ENCODE results near the gene NEDD9. TPM values are rescaled to one million over a fixed set of nuclear protein-coding genes. Genes with fewer than 3 reads are reported as not detected.
A peak's percentile ranks its signal among the peaks of the same experiment; 100 is the strongest.

The NEDD9 gene
- total and polyA plus RNA-seq, 2 of the 13 experiments (the other 11 are each of a cell fraction or from before 2014, with no cell fraction given): 27.1 to 389 TPM

DNA sequence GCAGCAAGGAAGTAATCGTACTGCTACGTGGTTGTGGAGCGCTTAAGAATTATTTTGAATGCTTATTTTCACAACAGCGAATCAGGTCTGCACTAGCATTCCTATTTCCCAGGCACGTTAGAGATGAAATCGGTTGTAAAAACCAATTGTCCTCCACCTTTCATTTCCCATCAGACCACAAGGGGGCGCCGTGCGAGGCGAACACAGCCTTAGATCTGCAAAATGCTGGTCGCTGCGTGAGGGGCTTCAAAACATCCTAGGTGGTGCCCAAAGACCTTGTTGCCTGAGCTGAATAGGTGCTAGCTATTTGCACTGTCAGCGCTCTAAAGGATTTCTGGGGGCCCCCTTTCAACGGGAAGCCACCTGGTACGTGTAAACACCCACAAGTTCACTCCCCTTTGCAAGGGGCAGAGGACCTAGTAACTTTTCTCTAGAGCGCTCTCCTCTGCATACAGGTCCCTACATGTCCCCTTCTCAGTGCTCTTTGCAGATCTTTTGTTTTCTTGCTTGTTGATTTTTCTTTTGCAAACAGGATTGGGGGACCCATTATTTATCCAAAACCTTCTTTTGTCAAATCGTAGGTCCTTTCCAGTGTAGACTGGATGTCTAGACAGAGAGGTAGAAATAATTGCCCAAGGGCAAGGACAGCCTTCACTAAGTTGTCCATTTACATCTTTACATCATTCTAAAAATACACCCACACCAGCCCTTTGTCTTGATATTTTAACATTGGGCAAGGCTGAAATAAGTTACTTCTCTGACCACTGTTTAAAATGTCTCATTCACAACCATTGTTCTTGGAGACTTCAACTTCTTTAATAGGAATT lies 59.8 kb downstream of the NEDD9 start (continued):
- TF ChIP-seq ZNF75D (CRISPR knock-in tag; IDR thresholded peaks at IDR 0.05; ENCODE audit: borderline replicate concordance) (no peak), ZNF652 (CRISPR knock-in tag; IDR thresholded peaks at IDR 0.05; ENCODE audit: borderline replicate concordance, low read depth) (no peak), GATAD1 (CRISPR knock-in tag; IDR thresholded peaks at IDR 0.05) (0 out of 2 replicates have a peak, but pooled peaks have one; percentile 29), ZNF724P (CRISPR knock-in tag; IDR thresholded peaks at IDR 0.05; ENCODE audit: borderline replicate concordance) (no peak), HOXA7 (CRISPR knock-in tag; IDR thresholded peaks at IDR 0.05) (no peak)
- TF ChIP-seq, protein P1, sequence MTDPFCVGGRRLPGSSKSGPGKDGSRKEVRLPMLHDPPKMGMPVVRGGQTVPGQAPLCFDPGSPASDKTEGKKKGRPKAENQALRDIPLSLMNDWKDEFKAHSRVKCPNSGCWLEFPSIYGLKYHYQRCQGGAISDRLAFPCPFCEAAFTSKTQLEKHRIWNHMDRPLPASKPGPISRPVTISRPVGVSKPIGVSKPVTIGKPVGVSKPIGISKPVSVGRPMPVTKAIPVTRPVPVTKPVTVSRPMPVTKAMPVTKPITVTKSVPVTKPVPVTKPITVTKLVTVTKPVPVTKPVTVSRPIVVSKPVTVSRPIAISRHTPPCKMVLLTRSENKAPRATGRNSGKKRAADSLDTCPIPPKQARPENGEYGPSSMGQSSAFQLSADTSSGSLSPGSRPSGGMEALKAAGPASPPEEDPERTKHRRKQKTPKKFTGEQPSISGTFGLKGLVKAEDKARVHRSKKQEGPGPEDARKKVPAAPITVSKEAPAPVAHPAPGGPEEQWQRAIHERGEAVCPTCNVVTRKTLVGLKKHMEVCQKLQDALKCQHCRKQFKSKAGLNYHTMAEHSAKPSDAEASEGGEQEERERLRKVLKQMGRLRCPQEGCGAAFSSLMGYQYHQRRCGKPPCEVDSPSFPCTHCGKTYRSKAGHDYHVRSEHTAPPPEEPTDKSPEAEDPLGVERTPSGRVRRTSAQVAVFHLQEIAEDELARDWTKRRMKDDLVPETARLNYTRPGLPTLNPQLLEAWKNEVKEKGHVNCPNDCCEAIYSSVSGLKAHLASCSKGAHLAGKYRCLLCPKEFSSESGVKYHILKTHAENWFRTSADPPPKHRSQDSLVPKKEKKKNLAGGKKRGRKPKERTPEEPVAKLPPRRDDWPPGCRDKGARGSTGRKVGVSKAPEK (CRISPR knock-in tag; IDR thresholded peaks at IDR 0.05; ENCODE audit: borderline replicate concordance): no peak
- TF ChIP-seq, protein P2, sequence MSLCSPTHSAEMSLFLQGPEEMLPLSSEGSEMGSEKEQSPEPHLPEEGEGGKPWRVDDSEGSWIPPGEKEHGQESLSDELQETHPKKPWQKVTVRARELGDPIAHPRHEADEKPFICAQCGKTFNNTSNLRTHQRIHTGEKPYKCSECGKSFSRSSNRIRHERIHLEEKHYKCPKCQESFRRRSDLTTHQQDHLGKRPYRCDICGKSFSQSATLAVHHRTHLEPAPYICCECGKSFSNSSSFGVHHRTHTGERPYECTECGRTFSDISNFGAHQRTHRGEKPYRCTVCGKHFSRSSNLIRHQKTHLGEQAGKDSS (CRISPR knock-in tag; IDR thresholded peaks at IDR 0.05; ENCODE audit: borderline replicate concordance, low read depth): no peak
- TF ChIP-seq, protein P3, sequence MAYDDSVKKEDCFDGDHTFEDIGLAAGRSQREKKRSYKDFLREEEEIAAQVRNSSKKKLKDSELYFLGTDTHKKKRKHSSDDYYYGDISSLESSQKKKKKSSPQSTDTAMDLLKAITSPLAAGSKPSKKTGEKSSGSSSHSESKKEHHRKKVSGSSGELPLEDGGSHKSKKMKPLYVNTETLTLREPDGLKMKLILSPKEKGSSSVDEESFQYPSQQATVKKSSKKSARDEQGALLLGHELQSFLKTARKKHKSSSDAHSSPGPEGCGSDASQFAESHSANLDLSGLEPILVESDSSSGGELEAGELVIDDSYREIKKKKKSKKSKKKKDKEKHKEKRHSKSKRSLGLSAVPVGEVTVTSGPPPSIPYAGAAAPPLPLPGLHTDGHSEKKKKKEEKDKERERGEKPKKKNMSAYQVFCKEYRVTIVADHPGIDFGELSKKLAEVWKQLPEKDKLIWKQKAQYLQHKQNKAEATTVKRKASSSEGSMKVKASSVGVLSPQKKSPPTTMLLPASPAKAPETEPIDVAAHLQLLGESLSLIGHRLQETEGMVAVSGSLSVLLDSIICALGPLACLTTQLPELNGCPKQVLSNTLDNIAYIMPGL (CRISPR knock-in tag; IDR thresholded peaks at IDR 0.05; ENCODE audit: borderline replicate concordance in 1 of 2, low read depth in 1 of 2): peak; percentile 75 to 78; a peak in 2 of 4 replicates

All from HepG2 (cell line).